IMR-90 (cell line): ENCODE data around the gene CHPF2. TPM values are rescaled to one million over a fixed set of nuclear protein-coding genes. Genes with fewer than 3 reads are reported as not detected.

Experiments
- ATAC-seq: fragments of 200-7000 bp; cut with Tn5 transposase; 2 replicates; pipeline ENCODE4 v1.9.1; 2020; ENCODE audit warnings: low read depth, mild to moderate bottlenecking, moderate library complexity
- BruUV-seq: library from RNA; stranded (reverse); fragments of 400-500 nt; replicated peaks from 2 replicates; lab custom pipeline; 2021; lab: Mats Ljungman, UMichigan
- CTCF ChIA-PET: fragments of 300-600 bp; formaldehyde crosslinking; extraction: SDS; loops from one replicate; lab custom pipeline; 2021; ENCODE audit warnings: antibody characterized with exemption; lab: Yijun Ruan, JAX
- POLR2A ChIA-PET: fragments of 300-600 bp; sonication (Branson Sonifier 250); formaldehyde crosslinking; loops from one replicate; lab custom pipeline; 2022; ENCODE audit warnings: antibody characterized with exemption; ENCODE audit not compliant: unreplicated experiment; lab: Charles Lee
- DNase-seq: peaks from one replicate; pipeline ENCODE4 v3.0.0; 2013
- H2AFZ ChIP-seq: replicated peaks from 2 replicates; pipeline ENCODE3; 2013; ENCODE audit warnings: low read length, mild to moderate bottlenecking; ENCODE audit not compliant: poor library complexity
- H2AK5ac ChIP-seq: 2 replicates; pipeline ENCODE4 v1.6.1; 2013; ENCODE audit warnings: low read depth, low read length, inconsistent platforms
- H2AK9ac ChIP-seq: replicated peaks from 2 replicates; pipeline ENCODE3; 2013; ENCODE audit warnings: mild to moderate bottlenecking, low read depth, low read length, moderate library complexity; ENCODE audit not compliant: poor library complexity
- H2BK120ac ChIP-seq: 2 replicates; pipeline ENCODE4 v1.6.1; 2013; ENCODE audit warnings: low read depth, low read length, inconsistent platforms
- H2BK15ac ChIP-seq: 3 replicates; pipeline ENCODE4 v1.6.1; 2013; ENCODE audit warnings: low read depth, low read length, inconsistent platforms
- H2BK20ac ChIP-seq: 2 replicates; pipeline ENCODE4 v1.6.1; 2013; ENCODE audit warnings: low read depth, mild to moderate bottlenecking, inconsistent platforms, low read length, moderate library complexity
- H2BK5ac ChIP-seq: 2 replicates; pipeline ENCODE4 v1.6.1; 2013; ENCODE audit warnings: mild to moderate bottlenecking, low read depth, low read length, inconsistent platforms; ENCODE audit not compliant: poor library complexity, severe bottlenecking
- H3K14ac ChIP-seq: replicated peaks from 2 replicates; pipeline ENCODE4 v1.6.1; 2013; ENCODE audit warnings: low read depth, low read length, inconsistent platforms
- H3K18ac ChIP-seq: 2 replicates; pipeline ENCODE4 v1.6.1; 2013; ENCODE audit warnings: low read depth, low read length, control low read depth
- H3K23ac ChIP-seq: 2 replicates; pipeline ENCODE4 v1.6.1; 2013; ENCODE audit warnings: low read depth, low read length, inconsistent platforms
- H3K27ac ChIP-seq: 2 replicates; pipeline ENCODE4 v1.5.1; 2013; ENCODE audit warnings: mild to moderate bottlenecking, control low read depth, low read length; ENCODE audit not compliant: insufficient read depth
- H3K27me3 ChIP-seq: 2 replicates; pipeline ENCODE4 v1.6.1; 2013; ENCODE audit warnings: low read length; ENCODE audit not compliant: control insufficient read depth, insufficient read depth
- H3K36me3 ChIP-seq: 2 replicates; pipeline ENCODE4 v1.6.1; 2013; ENCODE audit warnings: low read length, mixed read lengths; ENCODE audit not compliant: control insufficient read depth, insufficient read depth
- H3K4ac ChIP-seq: 2 replicates; pipeline ENCODE4 v1.6.1; 2013; ENCODE audit warnings: low read depth, low read length, inconsistent platforms
- H3K4me1 ChIP-seq: 2 replicates; pipeline ENCODE4 v1.6.1; 2013; ENCODE audit warnings: low read length, mixed read lengths; ENCODE audit not compliant: control insufficient read depth, insufficient read depth
- H3K4me2 ChIP-seq: 2 replicates; pipeline ENCODE4 v1.6.1; 2013; ENCODE audit warnings: low read depth, mild to moderate bottlenecking, control low read depth, low read length, moderate library complexity
- H3K4me3 ChIP-seq: 2 replicates; pipeline ENCODE4 v1.5.1; 2013; ENCODE audit warnings: low read depth, mild to moderate bottlenecking, control low read depth, low read length, moderate library complexity; ENCODE audit not compliant: insufficient read depth
- H3K56ac ChIP-seq: 2 replicates; pipeline ENCODE4 v1.6.1; 2013; ENCODE audit warnings: low read length, inconsistent platforms; ENCODE audit not compliant: insufficient read depth; ENCODE audit errors: extremely low read depth
- H3K79me1 ChIP-seq, 2 experiments: 2 replicates each; pipeline ENCODE4 v1.6.1; 2013; ENCODE audit warnings: low read length in 2 of 2, inconsistent platforms in 1 of 2, low read depth in 1 of 2
- H3K9ac ChIP-seq: 2 replicates; pipeline ENCODE4 v1.6.1; 2013; ENCODE audit warnings: low read depth, low read length, control low read depth
- H3K9me1 ChIP-seq: 2 replicates; pipeline ENCODE4 v1.6.1; 2013; ENCODE audit warnings: low read length, inconsistent platforms; ENCODE audit not compliant: insufficient read depth
- H3K9me3 ChIP-seq: 2 replicates; pipeline ENCODE4 v1.6.1; 2013; ENCODE audit warnings: low read length; ENCODE audit not compliant: control insufficient read depth, insufficient read depth
- H4K20me1 ChIP-seq: 2 replicates; pipeline ENCODE4 v1.6.1; 2013; ENCODE audit warnings: low read length, inconsistent platforms; ENCODE audit not compliant: insufficient read depth
- H4K5ac ChIP-seq: 2 replicates; pipeline ENCODE4 v1.6.1; 2013; ENCODE audit warnings: mild to moderate bottlenecking, low read depth, low read length, control low read depth
- H4K8ac ChIP-seq, 2 experiments: 2 replicates each; pipeline ENCODE4 v1.6.1; 2013; ENCODE audit warnings: low read depth in 2 of 2, low read length in 2 of 2, control low read depth in 1 of 2, inconsistent platforms in 1 of 2
- H4K91ac ChIP-seq: 2 replicates; pipeline ENCODE4 v1.6.1; 2013; ENCODE audit warnings: low read depth, low read length, inconsistent platforms; ENCODE audit not compliant: insufficient read depth
- BHLHE40 ChIP-seq: fragments of 150-350 bp; IDR thresholded peaks from 2 replicates; pipeline ENCODE4 v1.6.1; 2016; ENCODE audit warnings: mild to moderate bottlenecking, low read depth, low read length
- CEBPB ChIP-seq: IDR thresholded peaks from 2 replicates; pipeline ENCODE4 v1.6.1; 2012; ENCODE audit warnings: low read depth, low read length, improper control_type of control experiment
- CHD1 ChIP-seq: IDR thresholded peaks from 2 replicates; pipeline ENCODE4 v1.6.1; 2012; ENCODE audit warnings: low read depth, low read length, improper control_type of control experiment
- FOS ChIP-seq: fragments of 150-350 bp; IDR thresholded peaks from 2 replicates; pipeline ENCODE4 v1.6.1; 2016; ENCODE audit warnings: low read depth, low read length
- MAFK ChIP-seq: IDR thresholded peaks from 2 replicates; pipeline ENCODE4 v1.6.1; 2012; ENCODE audit warnings: low read depth, low read length, improper control_type of control experiment
- MXI1 ChIP-seq: IDR thresholded peaks from 2 replicates; pipeline ENCODE4 v1.6.1; 2012; ENCODE audit warnings: low read depth, mild to moderate bottlenecking, low read length, moderate library complexity, borderline replicate concordance
- POLR2A ChIP-seq: IDR thresholded peaks from 2 replicates; pipeline ENCODE4 v1.6.1; 2012; ENCODE audit warnings: mild to moderate bottlenecking, low read depth, low read length
- RAD21 ChIP-seq: IDR thresholded peaks from 2 replicates; pipeline ENCODE4 v1.6.1; 2012; ENCODE audit warnings: low read length, improper control_type of control experiment
- RCOR1 ChIP-seq: IDR thresholded peaks from 2 replicates; pipeline ENCODE4 v1.6.1; 2012; ENCODE audit warnings: mild to moderate bottlenecking, low read length, improper control_type of control experiment; ENCODE audit not compliant: insufficient replicate concordance
- RFX5 ChIP-seq: IDR thresholded peaks from 2 replicates; pipeline ENCODE4 v1.8.0; 2012; ENCODE audit warnings: low read depth, mild to moderate bottlenecking, low read length, moderate library complexity
- SMC3 ChIP-seq: fragments of 150-350 bp; IDR thresholded peaks from 2 replicates; pipeline ENCODE4 v1.6.1; 2016; ENCODE audit warnings: low read depth, mild to moderate bottlenecking, antibody characterized with exemption, low read length, moderate library complexity
- WGBS, 2 experiments: methylation state at CpG; one replicate each; pipeline versions ENCODE4 v1.1.5 to v1.1.7; 2013; ENCODE audit warnings: missing lambda C conversion rate in 2 of 2; ENCODE audit not compliant: insufficient read length in 1 of 2; ENCODE audit errors: extremely low coverage in 2 of 2; 5-methylcytosine and 5-hydroxymethylcytosine counted together
- dilution Hi-C: fragments of 300-500 bp; cut with HindIII; formaldehyde crosslinking; loops from one replicate; pipeline ENCODE4 v1.14.3; 2018; ENCODE audit warnings: low sequenced_read_pairs; ENCODE audit not compliant: unreplicated experiment
- in situ Hi-C: fragments of 300-500 bp; cut with MboI; formaldehyde crosslinking; loops from 3 replicates; pipeline ENCODE4 v1.14.3; 2019; ENCODE audit warnings: low sequenced_read_pairs, inconsistent platforms, mixed read lengths
- intact Hi-C: fragments of 100-400 bp; cut with micrococcal nuclease; formaldehyde crosslinking; loops from 2 replicates; pipeline ENCODE4 v1.10.0; 2022
- polyA plus RNA-seq, 3 experiments: library from polyadenylated mRNA; depleted of rRNA; stranded (reverse); fragments of >200 nt; gene quantifications; 2 replicates each; pipeline ENCODE4 v1.2.3, GENCODE V29; 2012; ENCODE audit warnings: low replicate concordance in 1 of 3
- total RNA-seq: library from RNA; depleted of rRNA; stranded (reverse); fragments of >200 nt; gene quantifications from 2 replicates; pipeline ENCODE4 v1.2.3, GENCODE V29; 2012
- TF ChIP-seq, protein P1 (sequence below): fragments of 150-350 bp; IDR thresholded peaks from 2 replicates; pipeline ENCODE4 v1.6.1; 2016; ENCODE audit warnings: low read depth, mild to moderate bottlenecking, low read length, moderate library complexity, borderline replicate concordance
- TF ChIP-seq, protein P2 (sequence below): conservative IDR thresholded peaks from 2 replicates; pipeline ENCODE4 v1.5.1; 2012; ENCODE audit warnings: mild to moderate bottlenecking, low read depth, low read length, improper control_type of control experiment
- TF ChIP-seq, protein P3 (sequence below): fragments of 150-350 bp; IDR thresholded peaks from 2 replicates; pipeline ENCODE4 v1.6.1; 2017; ENCODE audit warnings: mild to moderate bottlenecking, antibody characterized with exemption, low read length, low read depth

The CHPF2 gene
- total and polyA plus RNA-seq, 2 of the 4 experiments (the other 2 are of a cell fraction): 26.2 to 77.0 TPM

DNA sequence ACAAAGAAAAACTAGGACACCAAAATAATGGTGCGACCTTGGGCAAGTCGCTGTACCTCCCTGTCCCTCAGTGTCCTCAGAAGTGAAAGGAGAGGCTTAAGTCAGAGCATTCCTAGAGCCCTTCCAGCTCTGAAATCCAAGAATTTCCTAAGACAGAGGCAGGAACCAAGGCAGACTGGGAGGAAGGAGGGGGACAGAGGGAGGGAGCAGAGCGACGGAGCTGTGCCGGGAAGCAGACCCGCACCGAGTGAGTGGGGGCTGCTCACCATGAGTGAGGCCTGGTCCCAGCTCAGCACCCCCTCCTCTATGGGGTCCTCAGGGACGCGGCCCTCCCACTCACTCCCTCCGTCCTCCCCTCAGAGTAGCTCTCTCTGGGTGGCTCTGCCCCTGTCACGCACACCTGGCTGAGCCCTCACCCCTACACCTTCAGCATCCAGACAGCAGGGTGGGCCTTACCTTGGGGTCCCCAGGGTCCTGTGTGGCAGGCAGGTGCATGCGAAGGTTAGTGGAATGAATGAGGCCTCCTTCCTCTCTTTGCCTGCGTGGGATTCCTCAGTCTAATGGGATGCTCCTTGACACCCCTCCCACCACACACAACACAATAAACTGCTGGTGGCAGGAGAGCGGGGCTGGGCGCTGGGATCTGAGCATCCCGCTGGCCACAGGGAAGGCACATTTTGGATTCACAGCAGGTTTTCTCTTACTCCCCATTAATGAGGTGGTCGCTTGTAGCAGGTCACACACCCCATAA lies 20.9 kb downstream of the CHPF2 start:
- Histone ChIP-seq H3K9me1 (peaks cover 10% of the 10 kb centered on the region), H3K4ac (peak overlapping the region; percentile 98), H2BK20ac (no peak overlapping the region), H2AFZ (peak overlapping the region; percentile 95), H2BK120ac (no peak overlapping the region), H2BK15ac (0 out of 3 replicates have a peak overlapping the region, but pooled peaks have one; percentile 1), H3K9ac (peak overlapping the region; percentile 81), H3K4me1 (peaks cover 22% of the 10 kb centered on the region), H4K5ac (peak overlapping the region; percentile 91), H4K8ac (peak overlapping the region; percentile 95 to 98), H3K18ac (no peak overlapping the region), H3K4me2 (peak overlapping the region; percentile 82), H3K27me3 (peaks cover 9% of the 10 kb centered on the region; the same call in 1 of the 2 replicates), H3K9me3 (no peaks in the 10 kb centered on the region), H3K4me3 (no peak overlapping the region; the same call in 1 of the 2 replicates), H3K27ac (peak overlapping the region; percentile 97; the same call in 1 of the 2 replicates), H3K56ac (peak overlapping the region; percentile 6; the same call in 1 of the 2 replicates), H2AK9ac (peak overlapping the region; percentile 98), H3K36me3 (no peaks in the 10 kb centered on the region), H2AK5ac (peak overlapping the region; percentile 91), H4K91ac (peak overlapping the region; percentile 96), H2BK5ac (no peak overlapping the region), H4K20me1 (no peaks in the 10 kb centered on the region), H3K23ac (peak overlapping the region; percentile 99), H3K79me1 (peaks cover 5 to 33% of the 10 kb centered on the region in 2 experiments; a peak in 2 of 4 replicates), H3K14ac (peak overlapping the region; percentile 100)
- in situ Hi-C loops: no loop called here
- ATAC-seq (no peak), DNase-seq (no peak)
- no peak for TF ChIP-seq RFX5
- no peak for TF ChIP-seq MXI1
- no peak for TF ChIP-seq MAFK
- no peak for TF ChIP-seq CHD1
- TF ChIP-seq, protein P1, sequence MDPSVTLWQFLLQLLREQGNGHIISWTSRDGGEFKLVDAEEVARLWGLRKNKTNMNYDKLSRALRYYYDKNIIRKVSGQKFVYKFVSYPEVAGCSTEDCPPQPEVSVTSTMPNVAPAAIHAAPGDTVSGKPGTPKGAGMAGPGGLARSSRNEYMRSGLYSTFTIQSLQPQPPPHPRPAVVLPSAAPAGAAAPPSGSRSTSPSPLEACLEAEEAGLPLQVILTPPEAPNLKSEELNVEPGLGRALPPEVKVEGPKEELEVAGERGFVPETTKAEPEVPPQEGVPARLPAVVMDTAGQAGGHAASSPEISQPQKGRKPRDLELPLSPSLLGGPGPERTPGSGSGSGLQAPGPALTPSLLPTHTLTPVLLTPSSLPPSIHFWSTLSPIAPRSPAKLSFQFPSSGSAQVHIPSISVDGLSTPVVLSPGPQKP: no peak
- TF ChIP-seq CEBPB: no peak
- TF ChIP-seq, protein P2, sequence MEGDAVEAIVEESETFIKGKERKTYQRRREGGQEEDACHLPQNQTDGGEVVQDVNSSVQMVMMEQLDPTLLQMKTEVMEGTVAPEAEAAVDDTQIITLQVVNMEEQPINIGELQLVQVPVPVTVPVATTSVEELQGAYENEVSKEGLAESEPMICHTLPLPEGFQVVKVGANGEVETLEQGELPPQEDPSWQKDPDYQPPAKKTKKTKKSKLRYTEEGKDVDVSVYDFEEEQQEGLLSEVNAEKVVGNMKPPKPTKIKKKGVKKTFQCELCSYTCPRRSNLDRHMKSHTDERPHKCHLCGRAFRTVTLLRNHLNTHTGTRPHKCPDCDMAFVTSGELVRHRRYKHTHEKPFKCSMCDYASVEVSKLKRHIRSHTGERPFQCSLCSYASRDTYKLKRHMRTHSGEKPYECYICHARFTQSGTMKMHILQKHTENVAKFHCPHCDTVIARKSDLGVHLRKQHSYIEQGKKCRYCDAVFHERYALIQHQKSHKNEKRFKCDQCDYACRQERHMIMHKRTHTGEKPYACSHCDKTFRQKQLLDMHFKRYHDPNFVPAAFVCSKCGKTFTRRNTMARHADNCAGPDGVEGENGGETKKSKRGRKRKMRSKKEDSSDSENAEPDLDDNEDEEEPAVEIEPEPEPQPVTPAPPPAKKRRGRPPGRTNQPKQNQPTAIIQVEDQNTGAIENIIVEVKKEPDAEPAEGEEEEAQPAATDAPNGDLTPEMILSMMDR: no peak
- TF ChIP-seq RCOR1: no peak
- no peak for TF ChIP-seq POLR2A
- no peak for TF ChIP-seq BHLHE40
- TF ChIP-seq SMC3: no peak
- TF ChIP-seq RAD21: no peak
- TF ChIP-seq, protein P3, sequence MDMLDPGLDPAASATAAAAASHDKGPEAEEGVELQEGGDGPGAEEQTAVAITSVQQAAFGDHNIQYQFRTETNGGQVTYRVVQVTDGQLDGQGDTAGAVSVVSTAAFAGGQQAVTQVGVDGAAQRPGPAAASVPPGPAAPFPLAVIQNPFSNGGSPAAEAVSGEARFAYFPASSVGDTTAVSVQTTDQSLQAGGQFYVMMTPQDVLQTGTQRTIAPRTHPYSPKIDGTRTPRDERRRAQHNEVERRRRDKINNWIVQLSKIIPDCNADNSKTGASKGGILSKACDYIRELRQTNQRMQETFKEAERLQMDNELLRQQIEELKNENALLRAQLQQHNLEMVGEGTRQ: no peak
- no peak for TF ChIP-seq FOS
- BruUV-seq: no TSS peak
- dilution Hi-C loops: no loop called here
- POLR2A ChIA-PET: no interaction called here
- intact Hi-C loops: no loop called here
- CTCF ChIA-PET: no interaction called here
- no CpG with 5 or more reads among the region's 17 CpGs for WGBS, 2 experiments
